ENCODE data around the gene ETV3L.

- TF ChIP-seq POLR2A (IDR thresholded peaks at IDR 0.05) = no peak
- TF ChIP-seq CTCF (IDR thresholded peaks at IDR 0.05) = no peak
Measured at GRCh38 chr1:157081707-157082106, 17.9 kb downstream of the ETV3L start.

Measured in Peyer's patch (tissue), 4 donors.